ENCODE measurements around the gene EEF1A1.
"Not testable (repeated sequence)": the region's sequence is repeated elsewhere in the genome, so short reads cannot be mapped to it uniquely, and the experiment has no call there.

Gene EEF1A1

DNA sequence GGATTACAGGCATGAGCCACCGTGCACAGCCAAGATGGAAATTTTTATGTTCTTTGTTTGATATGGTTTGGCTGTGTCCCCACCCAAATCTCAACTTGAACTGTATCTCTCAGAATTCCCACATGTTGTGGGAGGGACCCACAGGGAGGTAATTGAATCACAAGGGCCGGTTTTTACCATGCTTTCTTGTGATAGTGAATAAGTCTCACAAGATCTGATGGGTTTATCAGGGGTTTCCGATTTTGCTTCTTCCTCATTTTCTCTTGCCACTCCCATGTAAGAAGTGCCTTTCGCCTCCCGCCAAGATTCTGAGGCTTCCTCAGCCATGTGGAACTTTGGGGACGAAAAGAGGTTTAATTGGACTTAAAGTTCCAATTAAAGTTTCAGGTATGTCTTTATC, 14.6 kb downstream of the EEF1A1 start:
- no peak for DNase-seq (ENCODE audit: low read depth, low spot score)

GRCh38 chr6:73505705-73506104, 15.1 kb downstream of the EEF1A1 start:
- not testable (repeated sequence) for DNase-seq (ENCODE audit: low read depth, low spot score)

DNA sequence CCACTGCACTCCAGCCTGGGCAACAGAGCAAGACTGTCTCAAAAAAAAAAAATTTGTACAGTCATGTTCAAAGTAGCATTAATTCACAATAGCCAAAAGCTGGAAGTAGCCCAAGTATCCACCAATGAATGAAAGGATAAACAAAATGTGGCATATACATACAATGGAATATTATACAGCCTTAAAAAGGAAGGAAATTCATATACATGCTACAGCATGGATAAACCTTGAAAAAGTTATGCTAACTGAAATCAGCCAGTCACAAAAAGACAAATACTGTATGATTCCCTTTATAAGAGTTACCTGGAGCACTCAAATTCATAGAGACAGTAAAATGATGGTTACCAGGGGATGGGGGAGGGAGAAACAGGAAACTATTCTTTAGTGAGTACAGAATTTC, 15.7 kb downstream of the EEF1A1 start:
- DNase-seq (ENCODE audit: low read depth, low spot score), result no peak

DNA sequence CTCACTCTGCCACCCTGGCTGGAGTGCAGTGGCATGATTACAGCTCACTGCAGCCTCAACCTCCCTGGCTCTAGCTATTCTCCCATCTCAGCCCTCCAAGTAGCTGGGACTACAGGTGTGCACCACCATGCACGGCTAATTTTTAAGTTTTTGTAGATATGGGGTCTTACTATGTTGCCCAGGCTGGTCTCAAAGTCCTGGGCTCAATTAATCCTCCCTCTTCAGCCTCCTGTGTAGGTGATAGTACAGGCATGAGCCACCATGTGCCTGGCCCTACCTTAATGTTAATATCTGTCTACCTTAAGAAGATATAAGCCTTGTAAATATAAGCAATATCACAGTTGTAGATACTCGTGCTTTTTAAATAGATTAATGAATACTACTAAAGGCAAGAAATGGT, 16.7 kb downstream of the EEF1A1 start:
- DNase-seq (ENCODE audit: low read depth, low spot score), result no peak

DNA sequence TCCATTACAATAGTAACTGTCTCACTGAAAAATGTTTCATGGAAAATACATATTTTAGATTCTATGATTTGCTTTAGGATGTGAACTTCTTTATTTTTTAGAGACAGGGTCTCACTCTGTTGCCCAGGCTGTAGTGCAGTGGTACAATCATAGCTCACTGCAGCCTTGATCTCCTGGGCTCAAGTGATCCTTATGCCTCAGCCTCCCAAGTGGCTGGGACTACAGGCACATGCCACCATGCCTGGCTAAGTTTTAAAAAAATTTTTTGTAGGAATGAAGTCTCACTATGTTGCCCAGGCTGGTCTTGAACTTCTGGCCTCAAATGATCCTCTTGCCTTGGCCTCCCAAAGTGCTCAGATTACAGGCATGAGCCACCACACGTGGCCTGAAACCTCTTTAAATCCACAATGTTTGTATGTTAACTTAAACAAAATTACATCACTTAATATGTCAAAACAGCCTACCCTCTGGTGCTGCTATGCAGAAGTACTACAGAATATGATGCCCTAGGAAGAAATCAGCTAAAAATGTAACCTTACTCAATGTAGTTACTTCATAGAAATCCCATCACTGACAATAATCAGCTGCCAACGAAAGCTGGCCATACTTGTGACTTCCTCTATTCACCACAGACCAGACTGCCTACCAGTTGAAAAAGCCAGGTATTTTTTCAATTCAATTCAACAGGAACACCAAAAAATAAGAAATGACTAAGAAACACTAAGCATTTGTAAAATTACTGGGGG, 17.6 kb downstream of the EEF1A1 start:
- DNase-seq (ENCODE audit: low read depth, low spot score), result no peak

GRCh38 chr6:73497915-73498314, 22.9 kb downstream of the EEF1A1 start:
- no peak for DNase-seq (ENCODE audit: low read depth, low spot score)

DNA sequence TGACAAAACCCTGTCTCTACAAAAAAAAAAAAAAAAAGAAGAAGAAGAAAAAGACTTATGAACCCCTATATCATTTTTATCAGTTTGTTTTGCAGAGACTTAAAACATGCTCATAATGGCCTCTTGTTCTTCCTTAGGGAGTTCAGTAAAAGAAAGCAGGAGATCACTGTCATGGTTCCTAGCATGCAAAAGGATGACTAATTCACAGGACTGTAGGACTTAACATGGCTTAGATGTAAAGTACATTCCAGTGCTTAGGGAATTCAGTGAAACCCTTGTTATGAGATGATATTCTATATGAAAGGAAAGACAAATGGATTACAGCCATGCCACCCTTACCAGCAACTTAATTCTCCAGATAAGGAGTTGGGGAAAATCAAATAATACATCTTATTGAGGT, 29.5 kb downstream of the EEF1A1 start:
- no peak for DNase-seq (ENCODE audit: low read depth, low spot score)

- no peak for DNase-seq (ENCODE audit: low read depth, low spot score)
These were observed 33.4 kb downstream of the EEF1A1 start for GRCh38 chr6:73487473-73487872.

GRCh38 chr6:73484438-73484837, 36.4 kb downstream of the EEF1A1 start:
- DNase-seq (ENCODE audit: low read depth, low spot score), result no peak

DNA sequence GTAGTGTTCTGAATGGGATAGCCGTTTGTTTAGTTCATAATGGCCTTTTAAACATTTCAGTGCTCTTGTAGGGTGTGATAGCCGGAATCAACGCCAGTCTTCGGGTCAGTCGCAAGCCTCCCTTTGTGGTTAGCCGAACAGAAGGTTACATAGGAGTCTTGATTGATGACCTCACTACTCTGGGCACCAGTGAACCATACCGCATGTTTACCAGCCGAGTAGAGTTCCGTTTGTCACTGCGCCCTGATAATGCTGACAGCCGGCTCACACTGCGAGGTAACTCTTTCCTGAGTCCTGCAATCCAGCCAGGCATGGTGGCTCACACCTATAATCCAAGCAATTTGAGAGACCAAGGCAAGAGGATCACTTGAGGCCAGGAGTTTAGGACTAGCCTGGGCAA, 38.9 kb downstream of the EEF1A1 start:
- DNase-seq (ENCODE audit: low read depth, low spot score), result no peak

DNA sequence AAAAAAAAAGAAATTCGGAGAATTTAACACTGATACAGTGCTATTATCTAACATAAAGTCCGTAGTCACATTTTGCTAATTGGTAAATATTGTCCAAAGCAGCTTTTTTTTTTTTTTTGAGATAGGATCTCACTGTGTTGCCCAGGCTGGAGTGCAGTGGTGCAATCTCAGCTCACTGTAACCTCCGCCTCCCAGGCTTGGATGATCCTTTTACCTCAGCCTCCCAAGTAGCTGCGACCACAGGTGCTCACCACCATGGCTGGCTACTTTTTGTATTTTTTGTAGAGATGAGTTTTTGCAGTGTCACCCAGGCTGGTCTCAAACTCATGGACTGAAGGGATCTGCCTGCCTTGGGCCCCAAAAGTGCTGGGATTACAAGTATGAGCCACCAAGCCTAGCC, 43.4 kb downstream of the EEF1A1 start:
- no peak for DNase-seq (ENCODE audit: low read depth, low spot score)

GRCh38 chr6:73476723-73477122, 44.1 kb downstream of the EEF1A1 start:
- no peak for DNase-seq (ENCODE audit: low read depth, low spot score)

GRCh38 chr6:73471686-73472290, 49.0 kb downstream of the EEF1A1 start:
- no peak for DNase-seq (ENCODE audit: low read depth, low spot score)
